ENCODE results near the gene UQCRQ. TPM values are rescaled to one million over a fixed set of nuclear protein-coding genes. Genes with fewer than 3 reads are reported as not detected.

UQCRQ gene
- total and polyA plus RNA-seq, 2 experiments from 2014 or later: 104 to 1,308 TPM

- TF ChIP-seq REST (IDR thresholded peaks at IDR 0.05; ENCODE audit: unreplicated experiment): no peak
- TF ChIP-seq STAT1 (IDR thresholded peaks at IDR 0.05; ENCODE audit: unreplicated experiment): no peak
- TF ChIP-seq EZH2phosphoT487 (IDR thresholded peaks at IDR 0.05; ENCODE audit: unreplicated experiment): no peak
- no peak for TF ChIP-seq CTCF (conservative IDR thresholded peaks at IDR 0.05; ENCODE audit: low read depth in 2 of 2)
These were observed 607 bp downstream of the UQCRQ start (continued) for GRCh38 chr5:132867046-132867451.

DNA sequence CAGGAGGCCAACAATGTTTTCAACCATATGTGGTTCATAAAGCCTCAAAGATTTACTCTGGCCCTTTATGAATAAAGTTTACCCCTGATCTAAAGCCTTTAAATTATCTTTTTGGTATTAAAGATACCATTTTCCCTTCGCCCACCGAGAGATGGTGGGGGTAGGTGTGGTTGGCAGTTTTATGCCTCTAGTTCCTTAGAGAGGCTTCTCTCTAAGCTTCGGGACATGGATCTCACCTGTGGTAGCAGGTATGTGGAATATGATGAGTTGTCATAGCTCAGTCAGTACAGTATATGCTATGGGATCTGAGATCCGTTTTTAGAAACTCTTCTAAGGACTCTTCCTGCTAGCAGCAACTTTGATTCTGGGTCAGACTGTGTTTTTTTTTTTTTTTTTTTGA is 2.3 kb downstream of the UQCRQ start:
- Histone ChIP-seq H3F3A (replicated peaks; ENCODE audit: low read depth) (peaks cover 28% of the 10 kb centered on the region), H3K4me3 (no peak overlapping the region), H3K27me3 (ENCODE audit: insufficient read depth) (no peaks in the 10 kb centered on the region), H3K36me3 (ENCODE audit: insufficient read depth) (peaks cover 15% of the 10 kb centered on the region), H3K27ac (ENCODE audit: low read depth) (no peak overlapping the region), H3K4me2 (no peak overlapping the region), H3K9me2 (ENCODE audit: insufficient read depth) (no peaks in the 10 kb centered on the region), H3K4me1 (ENCODE audit: insufficient read depth) (peaks cover 16% of the 10 kb centered on the region), H4K20me1 (replicated peaks; ENCODE audit: insufficient read depth) (peaks cover 8% of the 10 kb centered on the region), H2AFZ (no peak overlapping the region), H3K79me2 (replicated peaks; ENCODE audit: insufficient read depth) (peaks cover 20% of the 10 kb centered on the region)
- Mint-ChIP-seq H3K4me1 (peaks cover 21% of the 10 kb centered on the region), H3K4me3 (peak overlapping the region; percentile 41; the same call in 1 of the 3 replicates), H3K27ac (no peak overlapping the region), H3K27me3 (ENCODE audit: insufficient read depth, low read depth, poor library complexity) (peaks cover 14% of the 10 kb centered on the region), H3K9me3 (no peaks in the 10 kb centered on the region), H3K36me3 (ENCODE audit: low read depth) (peaks cover 35% of the 10 kb centered on the region)
- ATAC-seq (no peak), DNase-seq (ENCODE audit: low spot score) (no peak)
- no peak for TF ChIP-seq REST (IDR thresholded peaks at IDR 0.05; ENCODE audit: unreplicated experiment)
- no peak for TF ChIP-seq CTCF (conservative IDR thresholded peaks at IDR 0.05; ENCODE audit: low read depth in 2 of 2)
- no peak for TF ChIP-seq EZH2phosphoT487 (IDR thresholded peaks at IDR 0.05; ENCODE audit: unreplicated experiment)
- TF ChIP-seq ETS1 (IDR thresholded peaks at IDR 0.05): no peak
- TF ChIP-seq CREB1 (CRISPR knock-in tag; IDR thresholded peaks at IDR 0.05; ENCODE audit: low read depth): no peak

Data from GM23338 (cell line).